ENCODE data around the gene BAHD1.

DNA sequence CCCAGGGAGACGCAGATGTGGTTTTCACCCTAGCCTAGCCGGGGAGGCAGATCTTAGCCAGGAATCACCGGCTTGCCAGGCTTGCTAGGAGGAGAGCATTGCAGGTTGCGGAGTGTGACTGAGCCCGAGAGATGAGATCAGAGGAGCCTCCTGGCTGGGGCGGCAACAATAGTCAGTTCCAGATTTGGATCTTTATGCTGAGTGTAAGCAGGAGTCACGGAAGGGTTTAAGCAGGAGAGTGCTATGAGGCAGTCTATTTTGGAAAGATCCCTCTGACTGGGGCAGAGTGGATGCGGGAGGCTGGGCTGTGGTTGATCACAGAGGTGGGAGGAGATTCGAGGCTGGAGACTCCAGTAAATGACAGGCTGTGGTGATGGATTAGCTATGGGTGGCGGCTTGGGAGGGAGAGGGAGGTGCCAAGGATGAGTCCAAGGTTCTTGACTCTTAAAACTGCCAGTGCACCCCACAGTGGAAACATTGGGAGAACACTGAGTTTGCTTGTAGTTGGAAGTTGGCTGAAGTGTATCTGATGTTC lies 10.4 kb upstream of the BAHD1 start:
- TF ChIP-seq, protein P1, sequence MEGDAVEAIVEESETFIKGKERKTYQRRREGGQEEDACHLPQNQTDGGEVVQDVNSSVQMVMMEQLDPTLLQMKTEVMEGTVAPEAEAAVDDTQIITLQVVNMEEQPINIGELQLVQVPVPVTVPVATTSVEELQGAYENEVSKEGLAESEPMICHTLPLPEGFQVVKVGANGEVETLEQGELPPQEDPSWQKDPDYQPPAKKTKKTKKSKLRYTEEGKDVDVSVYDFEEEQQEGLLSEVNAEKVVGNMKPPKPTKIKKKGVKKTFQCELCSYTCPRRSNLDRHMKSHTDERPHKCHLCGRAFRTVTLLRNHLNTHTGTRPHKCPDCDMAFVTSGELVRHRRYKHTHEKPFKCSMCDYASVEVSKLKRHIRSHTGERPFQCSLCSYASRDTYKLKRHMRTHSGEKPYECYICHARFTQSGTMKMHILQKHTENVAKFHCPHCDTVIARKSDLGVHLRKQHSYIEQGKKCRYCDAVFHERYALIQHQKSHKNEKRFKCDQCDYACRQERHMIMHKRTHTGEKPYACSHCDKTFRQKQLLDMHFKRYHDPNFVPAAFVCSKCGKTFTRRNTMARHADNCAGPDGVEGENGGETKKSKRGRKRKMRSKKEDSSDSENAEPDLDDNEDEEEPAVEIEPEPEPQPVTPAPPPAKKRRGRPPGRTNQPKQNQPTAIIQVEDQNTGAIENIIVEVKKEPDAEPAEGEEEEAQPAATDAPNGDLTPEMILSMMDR (IDR thresholded peaks at IDR 0.05) = no peak
- TF ChIP-seq POLR2A (IDR thresholded peaks at IDR 0.05) = no peak
